Mammary epithelial cell (primary cell): Measurements from ENCODE around the gene OR5M10.

Source experiments
- EZH2 ChIP-seq: IDR thresholded peaks from 2 replicates; pipeline ENCODE4 v1.6.1; 2012; ENCODE audit warnings: low read length, inconsistent platforms, borderline replicate concordance
- TF ChIP-seq, protein P1 (sequence below), 2 donors: IDR thresholded peaks in 1 of 2; conservative IDR thresholded peaks in 1 of 2; 2 replicates each; pipeline ENCODE4 v1.5.1; 2011 to 2012; ENCODE audit warnings: inconsistent platforms in 2 of 2, low read length in 2 of 2, mild to moderate bottlenecking in 2 of 2, control low read depth in 1 of 2, low read depth in 1 of 2; ENCODE audit not compliant: insufficient read depth in 1 of 2; ENCODE audit errors: extremely low read depth in 1 of 2

DNA sequence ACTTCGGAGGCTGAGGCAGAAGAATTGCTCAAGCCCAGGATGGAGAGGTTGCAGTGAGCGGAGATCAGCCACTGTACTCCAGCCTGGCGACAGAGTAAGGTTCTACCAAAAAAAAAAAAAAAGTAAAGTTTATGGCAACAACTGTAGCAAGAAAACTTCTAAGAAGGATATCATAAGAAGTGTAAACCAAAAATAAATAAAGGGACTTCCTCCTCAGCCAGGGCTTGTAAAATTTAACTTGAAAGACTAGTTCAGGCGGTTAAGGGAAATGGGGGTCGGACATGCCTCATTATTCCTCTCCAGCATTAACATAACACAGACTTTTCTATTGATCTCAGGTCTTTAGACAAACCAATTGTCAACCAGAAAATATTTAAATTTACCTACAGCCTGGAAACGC, 32.0 kb downstream of the OR5M10 start:
- TF ChIP-seq, protein P1, sequence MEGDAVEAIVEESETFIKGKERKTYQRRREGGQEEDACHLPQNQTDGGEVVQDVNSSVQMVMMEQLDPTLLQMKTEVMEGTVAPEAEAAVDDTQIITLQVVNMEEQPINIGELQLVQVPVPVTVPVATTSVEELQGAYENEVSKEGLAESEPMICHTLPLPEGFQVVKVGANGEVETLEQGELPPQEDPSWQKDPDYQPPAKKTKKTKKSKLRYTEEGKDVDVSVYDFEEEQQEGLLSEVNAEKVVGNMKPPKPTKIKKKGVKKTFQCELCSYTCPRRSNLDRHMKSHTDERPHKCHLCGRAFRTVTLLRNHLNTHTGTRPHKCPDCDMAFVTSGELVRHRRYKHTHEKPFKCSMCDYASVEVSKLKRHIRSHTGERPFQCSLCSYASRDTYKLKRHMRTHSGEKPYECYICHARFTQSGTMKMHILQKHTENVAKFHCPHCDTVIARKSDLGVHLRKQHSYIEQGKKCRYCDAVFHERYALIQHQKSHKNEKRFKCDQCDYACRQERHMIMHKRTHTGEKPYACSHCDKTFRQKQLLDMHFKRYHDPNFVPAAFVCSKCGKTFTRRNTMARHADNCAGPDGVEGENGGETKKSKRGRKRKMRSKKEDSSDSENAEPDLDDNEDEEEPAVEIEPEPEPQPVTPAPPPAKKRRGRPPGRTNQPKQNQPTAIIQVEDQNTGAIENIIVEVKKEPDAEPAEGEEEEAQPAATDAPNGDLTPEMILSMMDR (conservative IDR thresholded peaks at IDR 0.05 in 1 of 2, IDR thresholded peaks at IDR 0.05 in 1 of 2; ENCODE audit: extremely low read depth in 1 of 2, insufficient read depth in 1 of 2, low read depth in 1 of 2, low read length in 2 of 2): no peak
- TF ChIP-seq EZH2: no peak
